CD4-positive, CD25-positive, alpha-beta regulatory T cell (primary cell): ENCODE data around the gene KLF16. TPM values are rescaled to one million over a fixed set of nuclear protein-coding genes. Genes with fewer than 3 reads are reported as not detected.
A peak's percentile ranks its signal among the peaks of the same experiment; 100 is the strongest.

Experiments used
- ATAC-seq, 2 donors: fragments of 150-1000 bp; cut with Tn5 transposase; one replicate each; pipeline ENCODE4 v1.10.0; 2021; ENCODE audit warnings: low read depth in 2 of 2, moderate number of reproducible peaks in 2 of 2, moderate library complexity in 1 of 2
- DNase-seq, 3 donors: peaks; one replicate each; pipeline versions ENCODE4 v3.0.0 to v3.0.0-alpha.2; 2012 to 2022; ENCODE audit warnings: mixed read lengths in 1 of 3
- H3K27ac ChIP-seq: one replicate; pipeline ENCODE4 v1.7.0; 2013; ENCODE audit warnings: mild to moderate bottlenecking, low read length; ENCODE audit not compliant: insufficient read depth, poor library complexity, severe bottlenecking
- H3K27me3 ChIP-seq: one replicate; pipeline ENCODE4 v1.7.0; 2013; ENCODE audit warnings: low read length; ENCODE audit not compliant: control insufficient read depth, insufficient read depth
- H3K36me3 ChIP-seq: one replicate; pipeline ENCODE4 v1.7.0; 2013; ENCODE audit warnings: mild to moderate bottlenecking, low read length, moderate library complexity; ENCODE audit not compliant: control insufficient read depth, insufficient read depth
- H3K4me1 ChIP-seq: 2 replicates; pipeline ENCODE4 v1.7.0; 2013; ENCODE audit warnings: mild to moderate bottlenecking, low read length; ENCODE audit not compliant: insufficient read depth, control insufficient read depth, poor library complexity, severe bottlenecking
- H3K4me3 ChIP-seq: one replicate; pipeline ENCODE4 v1.7.0; 2013; ENCODE audit warnings: low read depth, mild to moderate bottlenecking, low read length, moderate library complexity
- H3K9me3 ChIP-seq, 2 experiments: 1 replicate in 1 of 2; 2 replicates in 1 of 2; pipeline ENCODE4 v1.7.0; 2013; ENCODE audit warnings: low read length in 2 of 2, mild to moderate bottlenecking in 1 of 2, moderate library complexity in 1 of 2; ENCODE audit not compliant: control insufficient read depth in 2 of 2
- H3K27ac Mint-ChIP-seq, 3 donors: one replicate each; pipeline ENCODE4 v1.8.0; 2020 to 2022; ENCODE audit warnings: mild to moderate bottlenecking in 3 of 3, mixed read lengths in 3 of 3, moderate library complexity in 2 of 3
- H3K27me3 Mint-ChIP-seq: one replicate; pipeline ENCODE4 v1.8.0; 2022; ENCODE audit warnings: mild to moderate bottlenecking, mixed read lengths
- H3K36me3 Mint-ChIP-seq: one replicate; pipeline ENCODE4 v1.8.0; 2020; ENCODE audit warnings: mixed read lengths
- H3K4me1 Mint-ChIP-seq, 4 donors: one replicate each; pipeline ENCODE4 v1.8.0; 2020 to 2022; ENCODE audit warnings: mixed read lengths in 4 of 4, mild to moderate bottlenecking in 1 of 4
- H3K4me3 Mint-ChIP-seq, 4 donors: one replicate each; pipeline ENCODE4 v1.8.0; 2020 to 2022; ENCODE audit warnings: mild to moderate bottlenecking in 4 of 4, mixed read lengths in 4 of 4, moderate library complexity in 3 of 4
- H3K9me3 Mint-ChIP-seq, 7 donors: one replicate each; pipeline ENCODE4 v1.8.0; 2020 to 2022; ENCODE audit warnings: mixed read lengths in 7 of 7, mild to moderate bottlenecking in 3 of 7, moderate library complexity in 2 of 7
- polyA plus RNA-seq, 4 donors: library from polyadenylated mRNA; unstranded; fragments of 300-500 nt; fragmentation: Illumina TruSeq; gene quantifications; one replicate each; pipeline ENCODE4 v1.2.3, GENCODE V29; 2021
- total RNA-seq: library from RNA; stranded (reverse); gene quantifications from one replicate; pipeline ENCODE4 v1.2.3, GENCODE V29; 2022

Gene KLF16
- total RNA-seq: 40.6 TPM
- polyA plus RNA-seq: under 1 TPM; 0.28 to 0.86 (median 0.59) TPM

- Mint-ChIP-seq H3K4me3 (peak within 1 kb of the TSS; percentile 95 to 99 (median 96)), H3K27me3 (no peaks in the 10 kb centered on the region), H3K27ac (peak within 1 kb of the TSS; percentile 96 to 98 (median 96)), H3K9me3 (no peaks in the 10 kb centered on the region), H3K4me1 (peaks cover 0 to 44% (median 15%) of the 10 kb centered on the region in 4 donors), H3K36me3 (no peaks in the 10 kb centered on the region)
- H3K4me3 ChIP-seq: peak within 1 kb of the TSS; percentile 44
- H3K4me1 ChIP-seq: peaks cover 54% of the 10 kb centered on the region
- peak within 1 kb of the TSS; percentile 82 for H3K27ac ChIP-seq
- H3K36me3 ChIP-seq: no peaks in the 10 kb centered on the region
- no peaks in the 10 kb centered on the region for H3K27me3 ChIP-seq
- no peak for DNase-seq
- no peak for ATAC-seq
- no peaks in the 10 kb centered on the region for H3K9me3 ChIP-seq
Measured at GRCh38 chr19:1863328-1863637, at the start of gene KLF16. TSS of gene KLF16 (minus strand) at chr19:1863579. CDS start at chr19:1863497, 82 bp downstream.

- Histone ChIP-seq H3K4me3 (no peak overlapping the region), H3K4me1 (peaks cover 8% of the 10 kb centered on the region), H3K27me3 (no peaks in the 10 kb centered on the region), H3K9me3 (no peaks in the 10 kb centered on the region), H3K27ac (no peak overlapping the region), H3K36me3 (peaks cover 3% of the 10 kb centered on the region)
- H3K36me3 Mint-ChIP-seq: peaks cover 3% of the 10 kb centered on the region
- peaks cover 0 to 17% (median under 1%) of the 10 kb centered on the region in 4 donors for H3K4me1 Mint-ChIP-seq
- no peak for DNase-seq
- H3K27ac Mint-ChIP-seq: no peak overlapping the region
- H3K27me3 Mint-ChIP-seq: no peaks in the 10 kb centered on the region
- H3K9me3 Mint-ChIP-seq: no peaks in the 10 kb centered on the region
- H3K4me3 Mint-ChIP-seq: no peak overlapping the region
- no peak for ATAC-seq
Measured at GRCh38 chr19:1912760-1913505, 49.6 kb upstream of the KLF16 start.

- H3K27me3 ChIP-seq: no peaks in the 10 kb centered on the region
- H3K36me3 Mint-ChIP-seq: peaks cover 3% of the 10 kb centered on the region
Measured at GRCh38 chr19:1911995-1912394, 48.6 kb upstream of the KLF16 start.

GRCh38 chr19:1911098-1911497 lies 47.7 kb upstream of the KLF16 start:
- H3K36me3 Mint-ChIP-seq: peaks cover 3% of the 10 kb centered on the region
- H3K27ac ChIP-seq: no peak overlapping the region
- no peak overlapping the region for H3K27ac Mint-ChIP-seq
- peaks cover 0 to 20% (median under 1%) of the 10 kb centered on the region in 4 donors for H3K4me1 Mint-ChIP-seq
- H3K9me3 ChIP-seq: no peaks in the 10 kb centered on the region
- H3K27me3 Mint-ChIP-seq: no peaks in the 10 kb centered on the region
- H3K4me3 Mint-ChIP-seq: peak overlapping the region in 2 of 4 donors; percentile 27 to 77
- ATAC-seq (no peak), DNase-seq (peak in 1 of 3 donors; percentile 34)
- H3K4me1 ChIP-seq: peaks cover 9% of the 10 kb centered on the region
- peaks cover 3% of the 10 kb centered on the region for H3K36me3 ChIP-seq
- no peaks in the 10 kb centered on the region for H3K27me3 ChIP-seq
- no peak overlapping the region for H3K4me3 ChIP-seq
- H3K9me3 Mint-ChIP-seq: no peaks in the 10 kb centered on the region

More at GRCh38 chr19:1911995-1912394, 48.6 kb upstream of the KLF16 start:
- DNase-seq (no peak), ATAC-seq (no peak)
- no peak overlapping the region for H3K27ac Mint-ChIP-seq
- peaks cover 3% of the 10 kb centered on the region for H3K36me3 ChIP-seq
- H3K4me1 ChIP-seq: peaks cover 8% of the 10 kb centered on the region
- no peaks in the 10 kb centered on the region for H3K9me3 Mint-ChIP-seq
- H3K27me3 Mint-ChIP-seq: no peaks in the 10 kb centered on the region
- no peak overlapping the region for H3K4me3 Mint-ChIP-seq
- H3K9me3 ChIP-seq: no peaks in the 10 kb centered on the region
- H3K4me1 Mint-ChIP-seq: peaks cover 0 to 20% (median under 1%) of the 10 kb centered on the region in 4 donors
- H3K4me3 ChIP-seq: no peak overlapping the region
- H3K27ac ChIP-seq: no peak overlapping the region

GRCh38 chr19:1910177-1910576 lies 46.8 kb upstream of the KLF16 start:
- peak overlapping the region in 2 of 4 donors; percentile 32 to 77 for H3K4me3 Mint-ChIP-seq

GRCh38 chr19:1909761-1910080 lies 46.3 kb upstream of the KLF16 start:
- no peaks in the 10 kb centered on the region for H3K27me3 ChIP-seq
- no peaks in the 10 kb centered on the region for H3K27me3 Mint-ChIP-seq
- H3K4me1 ChIP-seq: peaks cover 19% of the 10 kb centered on the region
- peaks cover 3% of the 10 kb centered on the region for H3K36me3 ChIP-seq
- no peak overlapping the region for H3K27ac Mint-ChIP-seq
- H3K27ac ChIP-seq: no peak overlapping the region
- DNase-seq (no peak), ATAC-seq (no peak)
- H3K9me3 Mint-ChIP-seq: no peaks in the 10 kb centered on the region
- H3K4me3 Mint-ChIP-seq: peak overlapping the region in 2 of 4 donors; percentile 10 to 77
- H3K4me1 Mint-ChIP-seq: peaks cover 0 to 28% (median 4%) of the 10 kb centered on the region in 4 donors
- peaks cover 3% of the 10 kb centered on the region for H3K36me3 Mint-ChIP-seq
- H3K4me3 ChIP-seq: no peak overlapping the region
- H3K9me3 ChIP-seq: no peaks in the 10 kb centered on the region

More at GRCh38 chr19:1910177-1910576, 46.8 kb upstream of the KLF16 start:
- peak overlapping the region in 1 of 3 donors; percentile 78 for H3K27ac Mint-ChIP-seq
- H3K4me1 ChIP-seq: peaks cover 16% of the 10 kb centered on the region
- no peak overlapping the region for H3K27ac ChIP-seq
- no peak overlapping the region for H3K4me3 ChIP-seq
- no peak for ATAC-seq
- peaks cover 3% of the 10 kb centered on the region for H3K36me3 ChIP-seq
- no peaks in the 10 kb centered on the region for H3K9me3 Mint-ChIP-seq
- no peaks in the 10 kb centered on the region for H3K27me3 ChIP-seq
- no peaks in the 10 kb centered on the region for H3K27me3 Mint-ChIP-seq
- peaks cover 3% of the 10 kb centered on the region for H3K36me3 Mint-ChIP-seq
- peaks cover 0 to 25% (median 4%) of the 10 kb centered on the region in 4 donors for H3K4me1 Mint-ChIP-seq
- DNase-seq: no peak
- H3K9me3 ChIP-seq: no peaks in the 10 kb centered on the region

- H3K27ac ChIP-seq: no peak overlapping the region
- H3K27me3 ChIP-seq: no peaks in the 10 kb centered on the region
- no peak overlapping the region for H3K4me3 ChIP-seq
- Mint-ChIP-seq H3K27me3 (no peaks in the 10 kb centered on the region), H3K4me3 (peak overlapping the region in 2 of 4 donors; percentile 47 to 64), H3K27ac (no peak overlapping the region), H3K9me3 (peaks cover 0 to 2% (median 0%) of the 10 kb centered on the region in 7 donors), H3K4me1 (peaks cover 0 to 35% (median 4%) of the 10 kb centered on the region in 4 donors), H3K36me3 (peaks cover 1% of the 10 kb centered on the region)
- peaks cover 3% of the 10 kb centered on the region for H3K36me3 ChIP-seq
- DNase-seq: no peak
- no peak for ATAC-seq
- H3K4me1 ChIP-seq: peaks cover 20% of the 10 kb centered on the region
- no peaks in the 10 kb centered on the region for H3K9me3 ChIP-seq
Measured at GRCh38 chr19:1908364-1908678, 44.9 kb upstream of the KLF16 start.
